ENCODE results near the gene CPEB3. TPM values are rescaled to one million over a fixed set of nuclear protein-coding genes. Genes with fewer than 3 reads are reported as not detected.

The CPEB3 gene
- total RNA-seq, 1 donor from 2014 or later = 2.2 TPM

- Histone ChIP-seq H3K4me2 (no peak overlapping the region), H3F3A (ENCODE audit: low read depth) (no peaks in the 10 kb centered on the region), H3K4me1 (no peaks in the 10 kb centered on the region), H2AFZ (replicated peaks) (no peak overlapping the region), H3K79me2 (ENCODE audit: low read depth) (no peaks in the 10 kb centered on the region), H3K36me3 (no peaks in the 10 kb centered on the region), H3K27me3 (no peaks in the 10 kb centered on the region), H3K9me3 (ENCODE audit: low read depth) (no peaks in the 10 kb centered on the region), H3K9ac (no peak overlapping the region), H3K27ac (no peak overlapping the region), H4K20me1 (ENCODE audit: low read depth) (no peaks in the 10 kb centered on the region), H3K4me3 (no peak overlapping the region)
- DNase-seq (ENCODE audit: low spot score) = no peak
- H3K27me3 Mint-ChIP-seq (ENCODE audit: insufficient read depth, low read depth) = no peaks in the 10 kb centered on the region
- TF ChIP-seq EZH2 (IDR thresholded peaks at IDR 0.05) (no peak), EZH2phosphoT487 (IDR thresholded peaks at IDR 0.05) (no peak), CTCF (IDR thresholded peaks at IDR 0.05) (no peak)
- peaks cover 9% of the 10 kb centered on the region for H3K4me1 Mint-ChIP-seq
- no peak overlapping the region for H3K27ac Mint-ChIP-seq
- no peaks in the 10 kb centered on the region for H3K36me3 Mint-ChIP-seq
- H3K4me3 Mint-ChIP-seq = no peak overlapping the region
- H3K9me3 Mint-ChIP-seq = no peaks in the 10 kb centered on the region
Measured at GRCh38 chr10:92208157-92208720, 82.6 kb downstream of the CPEB3 start.

- no peak for TF ChIP-seq CTCF (IDR thresholded peaks at IDR 0.05)
- no peak for TF ChIP-seq EZH2 (IDR thresholded peaks at IDR 0.05)
- TF ChIP-seq EZH2phosphoT487 (IDR thresholded peaks at IDR 0.05) = no peak
Measured at GRCh38 chr10:92207061-92207460, 83.8 kb downstream of the CPEB3 start.

GRCh38 chr10:92203919-92204623 lies 86.8 kb downstream of the CPEB3 start:
- H3K36me3 ChIP-seq = no peaks in the 10 kb centered on the region
- DNase-seq (ENCODE audit: low spot score) = no peak
- no peak overlapping the region for H3K4me3 ChIP-seq
- H3K4me1 ChIP-seq = no peaks in the 10 kb centered on the region
- no peak overlapping the region for H3K4me2 ChIP-seq
- no peak overlapping the region for H3K9ac ChIP-seq
- no peak overlapping the region for H2AFZ ChIP-seq (replicated peaks)
- Mint-ChIP-seq H3K27ac (no peak overlapping the region), H3K9me3 (no peaks in the 10 kb centered on the region), H3K36me3 (no peaks in the 10 kb centered on the region), H3K4me1 (peaks cover 9% of the 10 kb centered on the region), H3K4me3 (no peak overlapping the region), H3K27me3 (ENCODE audit: insufficient read depth, low read depth) (no peaks in the 10 kb centered on the region)
- no peaks in the 10 kb centered on the region for H4K20me1 ChIP-seq (ENCODE audit: low read depth)
- H3K27me3 ChIP-seq = no peaks in the 10 kb centered on the region
- H3K9me3 ChIP-seq (ENCODE audit: low read depth) = no peaks in the 10 kb centered on the region
- no peaks in the 10 kb centered on the region for H3F3A ChIP-seq (ENCODE audit: low read depth)
- TF ChIP-seq EZH2 (IDR thresholded peaks at IDR 0.05) (no peak), CTCF (IDR thresholded peaks at IDR 0.05) (no peak), EZH2phosphoT487 (IDR thresholded peaks at IDR 0.05) (no peak)
- H3K27ac ChIP-seq = no peak overlapping the region
- no peaks in the 10 kb centered on the region for H3K79me2 ChIP-seq (ENCODE audit: low read depth)

More at GRCh38 chr10:92207061-92207460, 83.8 kb downstream of the CPEB3 start:
- Mint-ChIP-seq H3K27me3 (ENCODE audit: insufficient read depth, low read depth) (no peaks in the 10 kb centered on the region), H3K4me1 (peaks cover 9% of the 10 kb centered on the region), H3K9me3 (no peaks in the 10 kb centered on the region), H3K27ac (no peak overlapping the region), H3K36me3 (no peaks in the 10 kb centered on the region), H3K4me3 (no peak overlapping the region)
- H3K4me2 ChIP-seq = no peak overlapping the region
- H3K27ac ChIP-seq = no peak overlapping the region
- no peak overlapping the region for H3K9ac ChIP-seq
- no peaks in the 10 kb centered on the region for H3K4me1 ChIP-seq
- H2AFZ ChIP-seq (replicated peaks) = no peak overlapping the region
- H3F3A ChIP-seq (ENCODE audit: low read depth) = no peaks in the 10 kb centered on the region
- DNase-seq (ENCODE audit: low spot score) = no peak
- no peaks in the 10 kb centered on the region for H4K20me1 ChIP-seq (ENCODE audit: low read depth)
- no peaks in the 10 kb centered on the region for H3K27me3 ChIP-seq
- no peaks in the 10 kb centered on the region for H3K79me2 ChIP-seq (ENCODE audit: low read depth)
- H3K36me3 ChIP-seq = no peaks in the 10 kb centered on the region
- no peak overlapping the region for H3K4me3 ChIP-seq
- H3K9me3 ChIP-seq (ENCODE audit: low read depth) = no peaks in the 10 kb centered on the region

Data from neural progenitor cell (in vitro differentiated cells).